ENCODE measurements around the gene HSPB2.

- TF ChIP-seq, protein P1, sequence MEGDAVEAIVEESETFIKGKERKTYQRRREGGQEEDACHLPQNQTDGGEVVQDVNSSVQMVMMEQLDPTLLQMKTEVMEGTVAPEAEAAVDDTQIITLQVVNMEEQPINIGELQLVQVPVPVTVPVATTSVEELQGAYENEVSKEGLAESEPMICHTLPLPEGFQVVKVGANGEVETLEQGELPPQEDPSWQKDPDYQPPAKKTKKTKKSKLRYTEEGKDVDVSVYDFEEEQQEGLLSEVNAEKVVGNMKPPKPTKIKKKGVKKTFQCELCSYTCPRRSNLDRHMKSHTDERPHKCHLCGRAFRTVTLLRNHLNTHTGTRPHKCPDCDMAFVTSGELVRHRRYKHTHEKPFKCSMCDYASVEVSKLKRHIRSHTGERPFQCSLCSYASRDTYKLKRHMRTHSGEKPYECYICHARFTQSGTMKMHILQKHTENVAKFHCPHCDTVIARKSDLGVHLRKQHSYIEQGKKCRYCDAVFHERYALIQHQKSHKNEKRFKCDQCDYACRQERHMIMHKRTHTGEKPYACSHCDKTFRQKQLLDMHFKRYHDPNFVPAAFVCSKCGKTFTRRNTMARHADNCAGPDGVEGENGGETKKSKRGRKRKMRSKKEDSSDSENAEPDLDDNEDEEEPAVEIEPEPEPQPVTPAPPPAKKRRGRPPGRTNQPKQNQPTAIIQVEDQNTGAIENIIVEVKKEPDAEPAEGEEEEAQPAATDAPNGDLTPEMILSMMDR (IDR thresholded peaks at IDR 0.05 in 2 of 3, conservative IDR thresholded peaks at IDR 0.05 in 1 of 3; ENCODE audit: borderline replicate concordance in 1 of 3, insufficient read depth in 1 of 3, low read depth in 2 of 3, low read length in 2 of 3) = no peak
- TF ChIP-seq EZH2phosphoT487 (IDR thresholded peaks at IDR 0.05; ENCODE audit: borderline replicate concordance) = no peak
- TF ChIP-seq CBX3 (IDR thresholded peaks at IDR 0.05; ENCODE audit: low read depth) = no peak
- no peak for TF ChIP-seq REST (IDR thresholded peaks at IDR 0.05; ENCODE audit: low read depth)
- TF ChIP-seq POLR2AphosphoS5 (IDR thresholded peaks at IDR 0.05; ENCODE audit: low read depth, low read length) = no peak
- no peak for TF ChIP-seq YY1 (IDR thresholded peaks at IDR 0.05; ENCODE audit: extremely low read depth, insufficient replicate concordance, low read depth, low read length)
- TF ChIP-seq POLR2A (IDR thresholded peaks at IDR 0.05; ENCODE audit: borderline replicate concordance, extremely low read depth, insufficient read depth, insufficient read length) = no peak
- TF ChIP-seq CEBPB (IDR thresholded peaks at IDR 0.05; ENCODE audit: low read depth) = no peak
- TF ChIP-seq TCF7L2 (IDR thresholded peaks at IDR 0.05; ENCODE audit: borderline replicate concordance, extremely low read depth, insufficient read depth, insufficient read length) = no peak
Measured at GRCh38 chr11:111957663-111958444, 45.3 kb downstream of the HSPB2 start.
